HepG2 (cell line): ENCODE data around the gene CCS. TPM values are rescaled to one million over a fixed set of nuclear protein-coding genes. Genes with fewer than 3 reads are reported as not detected.

ENCODE experiments used
- ATAC-seq: fragments of 200-7000 bp; cut with Tn5 transposase; 3 replicates; pipeline ENCODE4 v1.9.1; 2020; ENCODE audit warnings: mild to moderate bottlenecking, moderate library complexity
- BruUV-seq: library from RNA; stranded (reverse); fragments of 400-500 nt; replicated peaks from 2 replicates; lab custom pipeline; 2021; lab: Mats Ljungman, UMichigan
- CTCF ChIA-PET: fragments of 300-600 bp; formaldehyde crosslinking; extraction: SDS; loops from one replicate; lab custom pipeline; 2021; ENCODE audit warnings: low total read pairs, inconsistent platforms, low intra/inter-chr PET ratio; lab: Yijun Ruan, JAX
- POLR2A ChIA-PET: fragments of 350-600 bp; sonication (Branson Sonifier 250); formaldehyde crosslinking; loops from one replicate; lab custom pipeline; 2020; ENCODE audit warnings: antibody characterized with exemption, inconsistent platforms; lab: Yijun Ruan, JAX
- DNase-seq: peaks from one replicate; pipeline ENCODE4 v3.0.0-alpha.2; 2015; ENCODE audit warnings: low spot score
- FAIRE-seq: peaks from 3 replicates; lab custom pipeline; 2011; peaks lifted over from hg19 to GRCh38; lab: Jason Lieb, UNC
- H2AFZ ChIP-seq: one replicate; pipeline ENCODE4 v1.6.1; 2011; ENCODE audit warnings: low read length, inconsistent platforms
- H3K27ac ChIP-seq: fragments of 300-600 bp; 3 replicates; pipeline ENCODE4 v1.8.0; 2011; ENCODE audit warnings: mixed run types, mild to moderate bottlenecking, mixed read lengths, low read length, inconsistent platforms; ENCODE audit not compliant: insufficient read depth; ENCODE audit errors: extremely low read length
- H3K27me3 ChIP-seq, 2 experiments: fragments of 200-600 bp in 1 of 2; 2 replicates in 1 of 2; 3 replicates in 1 of 2; pipeline versions ENCODE4 v1.6.0 to v1.8.0; 2011; ENCODE audit warnings: low read length in 2 of 2, mild to moderate bottlenecking in 2 of 2, moderate library complexity in 2 of 2, inconsistent platforms in 1 of 2; ENCODE audit not compliant: insufficient read depth in 2 of 2, control insufficient read depth in 1 of 2
- H3K36me3 ChIP-seq, 2 experiments: fragments of 200-600 bp in 1 of 2; replicated peaks in 1 of 2; 2 replicates in 1 of 2; 3 replicates in 1 of 2; pipeline versions ENCODE4 v1.5.1 to v1.8.0; 2011; ENCODE audit warnings: low read length in 2 of 2, inconsistent platforms in 1 of 2; ENCODE audit not compliant: insufficient read depth in 2 of 2, control insufficient read depth in 1 of 2
- H3K4me1 ChIP-seq: 2 replicates; pipeline ENCODE4 v1.5.1; 2012; ENCODE audit warnings: low read length, inconsistent platforms; ENCODE audit not compliant: insufficient read depth
- H3K4me2 ChIP-seq: 2 replicates; pipeline ENCODE4 v1.6.0; 2011; ENCODE audit warnings: low read depth, low read length, inconsistent platforms
- H3K4me3 ChIP-seq, 3 experiments: fragments of 200-600 bp in 1 of 3; sonication (generic), shearing (Covaris generic) in 1 of 3; replicated peaks in 1 of 3; 2 replicates each; pipeline ENCODE4 v1.5.1; 2011 to 2016; ENCODE audit warnings: low read length in 3 of 3, inconsistent platforms in 2 of 3, low read depth in 2 of 3, mild to moderate bottlenecking in 2 of 3, control low read depth in 1 of 3, mixed read lengths in 1 of 3; ENCODE audit not compliant: insufficient read depth in 1 of 3
- H3K79me2 ChIP-seq: one replicate; pipeline ENCODE4 v1.6.1; 2011; ENCODE audit warnings: low read length, inconsistent platforms; ENCODE audit not compliant: insufficient read depth
- H3K9ac ChIP-seq: 2 replicates; pipeline ENCODE4 v1.6.0; 2011; ENCODE audit warnings: mild to moderate bottlenecking, low read depth, low read length, inconsistent platforms; ENCODE audit not compliant: insufficient read depth
- H3K9me3 ChIP-seq: 2 replicates; pipeline ENCODE4 v1.5.1; 2012; ENCODE audit warnings: mild to moderate bottlenecking, low read length
- H4K20me1 ChIP-seq: 2 replicates; pipeline ENCODE4 v1.6.0; 2011; ENCODE audit warnings: inconsistent platforms, mild to moderate bottlenecking, low read length, moderate library complexity; ENCODE audit not compliant: insufficient read depth
- AKNA ChIP-seq: sonication (generic); formaldehyde crosslinking; IDR thresholded peaks from 2 replicates; pipeline ENCODE4 v1.4.0; 2020; ENCODE audit warnings: missing genetic modification reagents, borderline replicate concordance
- ARNTL ChIP-seq: sonication (generic); formaldehyde crosslinking; IDR thresholded peaks from 2 replicates; pipeline ENCODE4 v1.4.0; 2020; ENCODE audit warnings: mild to moderate bottlenecking, missing genetic modification reagents
- MAFF ChIP-seq: IDR thresholded peaks from 2 replicates; pipeline ENCODE4 v1.6.1; 2011; ENCODE audit warnings: low read depth, low read length, improper control_type of control experiment
- MAFK ChIP-seq, 2 experiments: IDR thresholded peaks in 1 of 2; conservative IDR thresholded peaks in 1 of 2; 2 replicates each; pipeline ENCODE4 v1.6.1; 2011; ENCODE audit warnings: improper control_type of control experiment in 2 of 2, low read length in 2 of 2
- MATR3 ChIP-seq: sonication (generic); formaldehyde crosslinking; IDR thresholded peaks from 2 replicates; pipeline ENCODE4 v1.4.0; 2020; ENCODE audit warnings: missing genetic modification reagents
- ZNF724P ChIP-seq: sonication (generic); formaldehyde crosslinking; IDR thresholded peaks from 2 replicates; pipeline ENCODE4 v1.8.0; 2022; ENCODE audit warnings: missing genetic modification reagents, borderline replicate concordance
- ZNF816 ChIP-seq: sonication (generic); formaldehyde crosslinking; IDR thresholded peaks from 2 replicates; pipeline ENCODE4 v1.8.0; 2022; ENCODE audit warnings: missing genetic modification reagents, mild to moderate bottlenecking, borderline replicate concordance
- WGBS: methylation state at CpG from one replicate; pipeline ENCODE4 v1.1.6; 2017; ENCODE audit warnings: low lambda C conversion rate; 5-methylcytosine and 5-hydroxymethylcytosine counted together
- in situ Hi-C: cut with HindIII; loops from 2 replicates; pipeline ENCODE4 v1.10.0; 2017; ENCODE audit warnings: low pct_unique_long_range_greater_than_20kb; ENCODE audit not compliant: extremely low pct_ligation_motif_present
- intact Hi-C: fragments of 100-400 bp; cut with micrococcal nuclease; formaldehyde crosslinking; loops from one replicate; pipeline ENCODE4 v1.10.0; 2022; ENCODE audit not compliant: unreplicated experiment
- polyA plus RNA-seq, 8 experiments: library from polyadenylated mRNA; depleted of rRNA in 3 of 8; stranded (reverse) in 7 of 8; unstranded in 1 of 8; fragments of >200 nt; fragmentation: Illumina TruSeq in 4 of 8; extraction: Trizol in 4 of 8; gene quantifications; 2 replicates each; pipeline versions ENCODE4 v1.2.1 to v1.2.3, GENCODE V29; 2011 to 2016; ENCODE audit warnings: low read depth in 4 of 8, missing spikeins in 1 of 8, mixed read lengths in 1 of 8; ENCODE audit not compliant: insufficient read depth in 1 of 8
- total RNA-seq, 5 experiments: library from RNA; depleted of rRNA; stranded (reverse); fragments of >200 nt; fragmentation: Illumina TruSeq; extraction: Trizol; gene quantifications; 2 replicates each; pipeline ENCODE4 v1.2.3, GENCODE V29; 2016; ENCODE audit warnings: low read depth in 1 of 5

The CCS gene
- total and polyA plus RNA-seq, 2 of the 13 experiments (the other 11 are each of a cell fraction or from before 2014, with no cell fraction given) = 25.4 to 44.6 TPM

GRCh38 chr11:66632952-66633351 lies 40.0 kb downstream of the CCS start:
- Histone ChIP-seq H3K4me3 (no peak overlapping the region), H3K79me2 (peaks cover 79% of the 10 kb centered on the region), H3K36me3 (peaks cover 9 to 20% of the 10 kb centered on the region in 2 experiments), H4K20me1 (peaks cover 8% of the 10 kb centered on the region; the same call in 1 of the 2 replicates), H3K27me3 (no peaks in the 10 kb centered on the region), H2AFZ (no peak overlapping the region), H3K27ac (no peak overlapping the region), H3K9ac (no peak overlapping the region), H3K4me1 (peaks cover 18% of the 10 kb centered on the region), H3K4me2 (no peak overlapping the region), H3K9me3 (no peaks in the 10 kb centered on the region)
- FAIRE-seq (no peak), ATAC-seq (no peak), DNase-seq (no peak)
- intact Hi-C loops (no loop called here), in situ Hi-C loops (no loop called here)
- WGBS = 94% methylated on average over 2 of the region's 2 CpGs
- ChIA-PET POLR2A (interaction anchor here (10.0 kb wide), 1 partner anchor 12 kb away, joined by 211 read pairs; the partner anchor contains the start of gene RBM14), CTCF (no interaction called here)
- no TSS peak for BruUV-seq
- no peak for TF ChIP-seq ARNTL (CRISPR knock-in tag)
- TF ChIP-seq AKNA = no peak
- TF ChIP-seq MAFF = peak; percentile 39; the same call in 1 of the 2 replicates
- TF ChIP-seq ZNF724P = no peak
- TF ChIP-seq ZNF816 (CRISPR knock-in tag) = no peak
- peak; percentile 33 to 73; a peak in 2 of 4 replicates for TF ChIP-seq MAFK (conservative IDR thresholded peaks at IDR 0.05 in 1 of 2, IDR thresholded peaks at IDR 0.05 in 1 of 2; ENCODE audit: low read length in 2 of 2)
- TF ChIP-seq MATR3 (CRISPR knock-in tag) = no peak
